Tibial nerve (tissue), 4 donors: ENCODE data around the gene MAPK9. TPM values are rescaled to one million over a fixed set of nuclear protein-coding genes. Genes with fewer than 3 reads are reported as not detected.

Source experiments
- DNase-seq, 2 donors: peaks; one replicate each; pipeline ENCODE4 v3.0.0-alpha.2; 2019; ENCODE audit warnings: low spot score in 2 of 2
- H3K27ac ChIP-seq, 4 donors: fragments of 200-600 bp; sonication (generic) in 3 of 4; one replicate each; pipeline ENCODE4 v1.5.1; 2017 to 2019; ENCODE audit warnings: mild to moderate bottlenecking in 1 of 4
- H3K27me3 ChIP-seq, 2 donors: fragments of 200-600 bp; sonication (generic) in 1 of 2; one replicate each; pipeline versions ENCODE4 v1.5.1 to v1.6.0; 2017 to 2019
- H3K36me3 ChIP-seq, 3 donors: fragments of 200-600 bp; sonication (generic); one replicate each; pipeline ENCODE4 v1.5.1; 2018 to 2019
- H3K4me1 ChIP-seq, 4 donors: fragments of 200-600 bp; sonication (generic) in 3 of 4; one replicate each; pipeline ENCODE4 v1.5.1; 2017 to 2019
- H3K4me3 ChIP-seq, 4 donors: fragments of 200-600 bp; sonication (generic) in 3 of 4; one replicate each; pipeline ENCODE4 v1.5.1; 2017 to 2019; ENCODE audit warnings: mild to moderate bottlenecking in 1 of 4, moderate library complexity in 1 of 4
- H3K9me3 ChIP-seq, 4 donors: fragments of 200-600 bp; sonication (generic) in 3 of 4; one replicate each; pipeline ENCODE4 v1.5.1; 2017 to 2019
- EP300 ChIP-seq, 2 donors: sonication (generic); formaldehyde crosslinking; IDR thresholded peaks; one replicate each; pipeline ENCODE4 v1.6.1; 2017; ENCODE audit warnings: antibody characterized with exemption in 2 of 2, mild to moderate bottlenecking in 1 of 2
- POLR2A ChIP-seq, 2 donors: fragments of 450-650 bp; IDR thresholded peaks; one replicate each; pipeline ENCODE4 v1.6.1; 2017; ENCODE audit warnings: antibody characterized with exemption in 2 of 2, mild to moderate bottlenecking in 2 of 2, moderate library complexity in 2 of 2
- WGBS, 2 donors: methylation state at CpG; one replicate each; pipeline ENCODE4 v1.1.5; 2018; 5-methylcytosine and 5-hydroxymethylcytosine counted together
- total RNA-seq, 4 donors: library from RNA; depleted of rRNA; stranded (reverse); fragments of >200 nt; gene quantifications; one replicate each; pipeline ENCODE4 v1.1.0, GENCODE V29; 2016
- TF ChIP-seq, protein P1 (sequence below), 5 experiments: fragments of 200-600 bp in 3 of 5; fragments of 450-650 bp in 2 of 5; sonication (generic) in 3 of 5; IDR thresholded peaks; one replicate each; pipeline ENCODE4 v1.5.1; 2016 to 2019; ENCODE audit warnings: antibody characterized with exemption in 5 of 5, mild to moderate bottlenecking in 3 of 5, moderate library complexity in 2 of 5

The MAPK9 gene
- total RNA-seq, 4 donors from 2014 or later, result 21.2 to 31.2 (median 27.5) TPM

DNA sequence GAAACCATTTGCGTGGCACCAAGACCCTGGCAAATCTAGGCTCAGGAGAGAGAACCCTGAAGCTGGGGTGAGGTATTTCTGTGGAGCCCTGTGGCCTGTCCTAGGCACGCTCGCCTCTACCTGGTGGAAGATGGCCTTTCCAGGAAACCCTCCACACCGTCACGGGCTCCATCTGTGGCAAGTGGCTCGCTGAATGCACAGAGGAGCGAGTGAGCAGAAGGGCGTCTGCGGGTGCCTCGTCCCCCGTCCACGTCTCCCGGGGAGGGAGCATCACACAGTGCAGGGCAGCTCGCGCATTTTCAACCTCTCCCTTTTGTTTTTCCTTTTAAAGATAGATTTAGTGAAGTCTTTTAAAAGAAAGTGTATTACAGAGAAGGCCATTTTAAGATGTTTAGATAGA lies 57.6 kb downstream of the MAPK9 start:
- Histone ChIP-seq H3K27ac (no peak overlapping the region), H3K9me3 (peaks cover 0 to 54% (median 1%) of the 10 kb centered on the region in 4 donors), H3K4me3 (no peak overlapping the region), H3K27me3 (no peaks in the 10 kb centered on the region), H3K4me1 (no peaks in the 10 kb centered on the region), H3K36me3 (peaks cover 5 to 100% (median 22%) of the 10 kb centered on the region in 3 donors)
- TF ChIP-seq POLR2A (IDR thresholded peaks at IDR 0.05) (no peak), EP300 (IDR thresholded peaks at IDR 0.05) (no peak)
- TF ChIP-seq, protein P1, sequence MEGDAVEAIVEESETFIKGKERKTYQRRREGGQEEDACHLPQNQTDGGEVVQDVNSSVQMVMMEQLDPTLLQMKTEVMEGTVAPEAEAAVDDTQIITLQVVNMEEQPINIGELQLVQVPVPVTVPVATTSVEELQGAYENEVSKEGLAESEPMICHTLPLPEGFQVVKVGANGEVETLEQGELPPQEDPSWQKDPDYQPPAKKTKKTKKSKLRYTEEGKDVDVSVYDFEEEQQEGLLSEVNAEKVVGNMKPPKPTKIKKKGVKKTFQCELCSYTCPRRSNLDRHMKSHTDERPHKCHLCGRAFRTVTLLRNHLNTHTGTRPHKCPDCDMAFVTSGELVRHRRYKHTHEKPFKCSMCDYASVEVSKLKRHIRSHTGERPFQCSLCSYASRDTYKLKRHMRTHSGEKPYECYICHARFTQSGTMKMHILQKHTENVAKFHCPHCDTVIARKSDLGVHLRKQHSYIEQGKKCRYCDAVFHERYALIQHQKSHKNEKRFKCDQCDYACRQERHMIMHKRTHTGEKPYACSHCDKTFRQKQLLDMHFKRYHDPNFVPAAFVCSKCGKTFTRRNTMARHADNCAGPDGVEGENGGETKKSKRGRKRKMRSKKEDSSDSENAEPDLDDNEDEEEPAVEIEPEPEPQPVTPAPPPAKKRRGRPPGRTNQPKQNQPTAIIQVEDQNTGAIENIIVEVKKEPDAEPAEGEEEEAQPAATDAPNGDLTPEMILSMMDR (IDR thresholded peaks at IDR 0.05), result no peak
- 93 to 94% methylated on average over 15 of the region's 15 CpGs for WGBS, 2 donors
- no peak for DNase-seq

DNA sequence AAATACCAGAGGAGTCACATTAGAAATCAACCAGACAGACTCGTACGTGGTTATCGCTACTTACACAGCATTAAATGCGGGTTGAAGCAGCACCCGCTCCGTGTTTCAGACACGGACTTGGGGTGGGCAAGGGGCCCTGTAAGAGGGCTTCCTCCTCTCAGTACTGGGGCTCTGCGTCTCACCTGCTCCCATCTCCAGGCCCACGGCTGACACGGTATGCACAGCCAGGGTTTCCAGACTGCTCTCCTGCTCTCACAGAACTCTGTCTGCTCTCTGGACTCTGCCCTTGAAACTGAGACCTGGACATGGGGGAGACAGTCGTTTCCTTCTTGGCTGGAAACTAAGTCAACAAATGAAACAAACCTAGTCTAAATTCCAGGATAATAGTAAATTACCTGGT lies 58.2 kb downstream of the MAPK9 start:
- DNase-seq, result no peak
- TF ChIP-seq EP300 (IDR thresholded peaks at IDR 0.05), result no peak
- no peak for TF ChIP-seq POLR2A (IDR thresholded peaks at IDR 0.05)
- TF ChIP-seq, protein P1 (IDR thresholded peaks at IDR 0.05), result no peak
- 89 to 93% methylated on average over 11 of the region's 11 CpGs for WGBS, 2 donors
- Histone ChIP-seq H3K36me3 (peaks cover 5 to 100% (median 19%) of the 10 kb centered on the region in 3 donors), H3K4me1 (no peaks in the 10 kb centered on the region), H3K9me3 (peaks cover 0 to 54% (median 0%) of the 10 kb centered on the region in 4 donors), H3K27ac (no peak overlapping the region), H3K27me3 (no peaks in the 10 kb centered on the region), H3K4me3 (no peak overlapping the region)

DNA sequence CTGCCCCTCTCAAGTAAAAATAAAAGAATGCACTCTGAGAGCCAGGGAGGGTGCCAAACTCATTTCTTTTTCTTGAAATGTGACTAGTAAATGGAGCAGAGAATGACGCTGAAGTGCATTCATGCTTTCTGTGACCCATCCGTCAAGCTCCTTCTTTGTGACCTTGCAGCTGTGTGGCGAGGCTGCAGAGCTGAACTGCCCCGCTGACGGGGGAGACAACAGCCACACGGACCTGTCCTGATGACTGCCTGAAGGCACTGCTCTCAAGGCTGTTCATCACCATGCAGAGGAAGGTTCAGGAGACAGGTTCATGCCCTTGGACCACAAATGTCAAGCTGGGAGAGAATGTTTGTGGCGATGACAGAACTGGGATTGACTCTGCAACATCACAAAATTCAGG lies 61.9 kb downstream of the MAPK9 start:
- TF ChIP-seq EP300 (IDR thresholded peaks at IDR 0.05) (no peak), POLR2A (IDR thresholded peaks at IDR 0.05) (no peak)
- TF ChIP-seq, protein P1 (IDR thresholded peaks at IDR 0.05), result no peak

DNA sequence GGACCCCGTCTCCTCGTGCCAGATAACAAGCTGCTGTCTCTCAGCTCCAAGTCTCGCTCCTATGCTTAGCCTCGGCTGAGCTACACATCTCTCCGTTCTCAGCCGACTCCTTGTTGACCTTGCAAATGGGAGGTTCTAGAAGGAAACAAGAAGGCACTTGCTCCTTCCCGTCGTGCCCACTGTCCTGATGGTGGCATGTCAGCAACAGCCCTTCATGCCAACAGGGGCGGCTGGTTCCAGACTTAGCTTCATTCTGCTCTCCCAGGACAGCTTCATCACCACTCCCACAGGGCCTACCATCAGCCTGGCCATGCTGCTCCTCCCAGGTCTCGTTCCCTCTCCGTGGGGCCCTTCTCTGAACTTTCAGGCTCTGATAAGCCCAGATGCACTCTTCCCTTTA lies 69.8 kb downstream of the MAPK9 start:
- TF ChIP-seq EP300 (IDR thresholded peaks at IDR 0.05), result no peak
- H3K4me1 ChIP-seq, result no peaks in the 10 kb centered on the region
- H3K36me3 ChIP-seq, result peaks cover 0 to 58% (median 0%) of the 10 kb centered on the region in 3 donors
- H3K4me3 ChIP-seq, result no peak overlapping the region
- no peak overlapping the region for H3K27ac ChIP-seq
- DNase-seq, result no peak
- H3K27me3 ChIP-seq, result no peaks in the 10 kb centered on the region
- WGBS, 2 donors, result 93 to 96% methylated on average over 11 of the region's 11 CpGs
- peaks cover 0 to 100% (median 22%) of the 10 kb centered on the region in 4 donors for H3K9me3 ChIP-seq

More for the DNA sequence above, 61.9 kb downstream of the MAPK9 start:
- H3K9me3 ChIP-seq, result peaks cover 0 to 84% (median 3%) of the 10 kb centered on the region in 4 donors
- no peak overlapping the region for H3K4me3 ChIP-seq
- WGBS, 2 donors, result 81 to 87% methylated on average over 7 of the region's 7 CpGs
- H3K4me1 ChIP-seq, result no peaks in the 10 kb centered on the region
- no peak overlapping the region for H3K27ac ChIP-seq
- peaks cover 0 to 85% (median 4%) of the 10 kb centered on the region in 3 donors for H3K36me3 ChIP-seq
- no peaks in the 10 kb centered on the region for H3K27me3 ChIP-seq
- no peak for DNase-seq

DNA sequence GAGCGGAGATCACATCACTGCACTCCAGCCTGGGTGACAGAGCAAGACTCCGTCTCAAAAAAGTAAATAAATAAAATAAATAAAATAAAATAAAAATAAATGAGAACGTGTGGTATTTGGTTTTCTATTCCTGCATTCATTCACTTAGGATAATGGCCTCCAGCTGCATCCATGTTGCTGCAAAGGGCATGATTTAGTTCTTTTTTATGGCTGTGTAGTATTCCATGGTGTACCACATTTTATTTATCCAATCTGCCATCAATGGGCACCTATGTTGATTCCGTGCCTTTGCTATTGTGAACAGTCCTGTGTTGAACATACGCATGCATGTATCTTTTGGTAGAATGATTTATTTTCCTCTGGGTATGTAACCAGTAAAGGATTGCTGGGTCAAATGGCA lies 74.1 kb downstream of the MAPK9 start:
- H3K36me3 ChIP-seq, result peaks cover 0 to 25% (median 0%) of the 10 kb centered on the region in 3 donors
- no peaks in the 10 kb centered on the region for H3K4me1 ChIP-seq
- no peak overlapping the region for H3K27ac ChIP-seq
- no peak overlapping the region for H3K4me3 ChIP-seq
- no peak for DNase-seq
- TF ChIP-seq POLR2A (IDR thresholded peaks at IDR 0.05) (no peak), EP300 (IDR thresholded peaks at IDR 0.05) (no peak)
- TF ChIP-seq, protein P1 (IDR thresholded peaks at IDR 0.05), result no peak
- H3K27me3 ChIP-seq, result no peaks in the 10 kb centered on the region
- peaks cover 0 to 85% (median 21%) of the 10 kb centered on the region in 4 donors for H3K9me3 ChIP-seq
- 91 to 94% methylated on average over 5 of the region's 5 CpGs for WGBS, 2 donors
